Peyer's patch (tissue), 4 donors: ENCODE results near the gene TM4SF18. TPM values are rescaled to one million over a fixed set of nuclear protein-coding genes. Genes with fewer than 3 reads are reported as not detected.
"Not testable (repeated sequence)": the region's sequence is repeated elsewhere in the genome, so short reads cannot be mapped to it uniquely, and the experiment has no call there.

Experiments
- DNase-seq, 3 donors: peaks; one replicate each; pipeline ENCODE4 v3.0.0-alpha.2; 2017 to 2019
- H3K27ac ChIP-seq, 4 donors: fragments of 200-600 bp; sonication (generic); one replicate each; pipeline ENCODE4 v1.5.1; 2016 to 2019
- H3K27me3 ChIP-seq, 2 donors: fragments of 200-600 bp; sonication (generic); one replicate each; pipeline ENCODE4 v1.5.1; 2019
- H3K36me3 ChIP-seq, 3 donors: fragments of 200-600 bp; sonication (generic); one replicate each; pipeline ENCODE4 v1.5.1; 2016 to 2019
- H3K4me1 ChIP-seq, 4 donors: fragments of 200-600 bp; sonication (generic); one replicate each; pipeline ENCODE4 v1.5.1; 2016 to 2019
- H3K4me3 ChIP-seq, 4 donors: fragments of 200-600 bp; sonication (generic); 1 replicate in 3 of 4; 2 replicates in 1 of 4; pipeline ENCODE4 v1.5.1; 2016 to 2019; ENCODE audit warnings: mild to moderate bottlenecking in 1 of 4
- H3K9me3 ChIP-seq, 4 donors: fragments of 200-600 bp; sonication (generic); one replicate each; pipeline ENCODE4 v1.5.1; 2016 to 2019; ENCODE audit warnings: mild to moderate bottlenecking in 1 of 4
- POLR2A ChIP-seq, 2 donors: fragments of 450-650 bp; IDR thresholded peaks; one replicate each; pipeline ENCODE4 v1.5.1; 2017; ENCODE audit warnings: antibody characterized with exemption in 2 of 2, mild to moderate bottlenecking in 2 of 2, moderate library complexity in 2 of 2
- total RNA-seq, 4 donors: library from RNA; depleted of rRNA; stranded (reverse); fragments of >200 nt; gene quantifications; one replicate each; pipeline ENCODE4 v1.1.0, GENCODE V29; 2016
- TF ChIP-seq, protein P1 (sequence below), 6 experiments: fragments of 450-650 bp in 4 of 6; fragments of 200-600 bp in 2 of 6; sonication (generic) in 1 of 6; IDR thresholded peaks; one replicate each; pipeline ENCODE4 v1.5.1; 2017 to 2019; ENCODE audit warnings: antibody characterized with exemption in 6 of 6, mild to moderate bottlenecking in 3 of 6, moderate library complexity in 1 of 6

Gene TM4SF18
- total RNA-seq, 4 donors from 2014 or later: 1.1 to 6.6 (median 3.3) TPM

DNA sequence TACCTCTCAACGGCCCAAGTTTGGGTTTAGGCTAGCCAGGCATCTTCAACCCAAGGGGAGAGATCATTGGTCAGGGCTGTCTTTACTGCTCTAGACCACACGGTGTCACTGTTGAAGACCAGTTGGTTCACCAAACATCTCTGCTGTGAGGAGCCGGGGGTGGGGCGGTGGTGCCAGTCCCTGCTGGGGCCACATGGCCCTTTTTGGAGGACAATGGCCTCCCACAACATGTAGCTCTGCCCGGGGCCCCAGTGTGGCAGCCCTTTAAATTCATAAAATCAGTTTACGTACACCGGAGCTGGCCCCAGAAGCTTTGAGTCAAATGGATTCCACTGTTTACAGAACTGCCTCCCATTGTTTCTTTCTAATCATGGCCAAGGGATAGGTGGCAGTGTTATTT lies 19.1 kb upstream of the TM4SF18 start:
- Histone ChIP-seq H3K27me3 (no peaks in the 10 kb centered on the region), H3K9me3 (no peaks in the 10 kb centered on the region), H3K4me1 (no peaks in the 10 kb centered on the region), H3K27ac (no peak overlapping the region), H3K4me3 (no peak overlapping the region), H3K36me3 (no peaks in the 10 kb centered on the region)
- no peak for TF ChIP-seq POLR2A (IDR thresholded peaks at IDR 0.05)
- TF ChIP-seq, protein P1, sequence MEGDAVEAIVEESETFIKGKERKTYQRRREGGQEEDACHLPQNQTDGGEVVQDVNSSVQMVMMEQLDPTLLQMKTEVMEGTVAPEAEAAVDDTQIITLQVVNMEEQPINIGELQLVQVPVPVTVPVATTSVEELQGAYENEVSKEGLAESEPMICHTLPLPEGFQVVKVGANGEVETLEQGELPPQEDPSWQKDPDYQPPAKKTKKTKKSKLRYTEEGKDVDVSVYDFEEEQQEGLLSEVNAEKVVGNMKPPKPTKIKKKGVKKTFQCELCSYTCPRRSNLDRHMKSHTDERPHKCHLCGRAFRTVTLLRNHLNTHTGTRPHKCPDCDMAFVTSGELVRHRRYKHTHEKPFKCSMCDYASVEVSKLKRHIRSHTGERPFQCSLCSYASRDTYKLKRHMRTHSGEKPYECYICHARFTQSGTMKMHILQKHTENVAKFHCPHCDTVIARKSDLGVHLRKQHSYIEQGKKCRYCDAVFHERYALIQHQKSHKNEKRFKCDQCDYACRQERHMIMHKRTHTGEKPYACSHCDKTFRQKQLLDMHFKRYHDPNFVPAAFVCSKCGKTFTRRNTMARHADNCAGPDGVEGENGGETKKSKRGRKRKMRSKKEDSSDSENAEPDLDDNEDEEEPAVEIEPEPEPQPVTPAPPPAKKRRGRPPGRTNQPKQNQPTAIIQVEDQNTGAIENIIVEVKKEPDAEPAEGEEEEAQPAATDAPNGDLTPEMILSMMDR (IDR thresholded peaks at IDR 0.05): peak in 4 of 6 experiments; percentile 59 to 79 (median 68)
- DNase-seq: peak in 2 of 3 donors; percentile 53 to 70

DNA sequence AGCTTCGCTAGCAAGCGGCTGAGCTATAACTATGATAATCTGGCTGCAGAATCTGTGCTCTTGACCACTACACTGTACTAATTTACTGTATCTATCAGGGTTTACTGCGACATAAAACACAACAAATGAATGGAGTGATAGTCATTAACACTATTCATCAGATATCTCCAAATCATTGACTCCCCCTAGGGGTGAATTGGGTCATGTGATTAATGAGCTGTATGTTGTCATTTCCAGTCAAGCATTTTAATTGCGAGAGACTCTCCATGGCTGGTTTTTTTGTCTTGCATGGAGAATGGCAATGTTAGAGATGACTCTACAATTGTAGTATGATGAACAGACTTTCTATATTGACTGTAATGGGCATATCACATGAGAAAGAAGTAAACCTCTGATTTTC lies 10.5 kb upstream of the TM4SF18 start:
- no peak overlapping the region for H3K4me3 ChIP-seq
- TF ChIP-seq POLR2A (IDR thresholded peaks at IDR 0.05): no peak
- TF ChIP-seq, protein P1 (IDR thresholded peaks at IDR 0.05): peak in 2 of 6 experiments; percentile 7 to 21
- no peak overlapping the region for H3K27ac ChIP-seq
- no peaks in the 10 kb centered on the region for H3K27me3 ChIP-seq
- DNase-seq: no peak
- H3K4me1 ChIP-seq: peaks cover 0 to 5% (median 2%) of the 10 kb centered on the region in 4 donors
- no peaks in the 10 kb centered on the region for H3K36me3 ChIP-seq
- no peaks in the 10 kb centered on the region for H3K9me3 ChIP-seq

DNA sequence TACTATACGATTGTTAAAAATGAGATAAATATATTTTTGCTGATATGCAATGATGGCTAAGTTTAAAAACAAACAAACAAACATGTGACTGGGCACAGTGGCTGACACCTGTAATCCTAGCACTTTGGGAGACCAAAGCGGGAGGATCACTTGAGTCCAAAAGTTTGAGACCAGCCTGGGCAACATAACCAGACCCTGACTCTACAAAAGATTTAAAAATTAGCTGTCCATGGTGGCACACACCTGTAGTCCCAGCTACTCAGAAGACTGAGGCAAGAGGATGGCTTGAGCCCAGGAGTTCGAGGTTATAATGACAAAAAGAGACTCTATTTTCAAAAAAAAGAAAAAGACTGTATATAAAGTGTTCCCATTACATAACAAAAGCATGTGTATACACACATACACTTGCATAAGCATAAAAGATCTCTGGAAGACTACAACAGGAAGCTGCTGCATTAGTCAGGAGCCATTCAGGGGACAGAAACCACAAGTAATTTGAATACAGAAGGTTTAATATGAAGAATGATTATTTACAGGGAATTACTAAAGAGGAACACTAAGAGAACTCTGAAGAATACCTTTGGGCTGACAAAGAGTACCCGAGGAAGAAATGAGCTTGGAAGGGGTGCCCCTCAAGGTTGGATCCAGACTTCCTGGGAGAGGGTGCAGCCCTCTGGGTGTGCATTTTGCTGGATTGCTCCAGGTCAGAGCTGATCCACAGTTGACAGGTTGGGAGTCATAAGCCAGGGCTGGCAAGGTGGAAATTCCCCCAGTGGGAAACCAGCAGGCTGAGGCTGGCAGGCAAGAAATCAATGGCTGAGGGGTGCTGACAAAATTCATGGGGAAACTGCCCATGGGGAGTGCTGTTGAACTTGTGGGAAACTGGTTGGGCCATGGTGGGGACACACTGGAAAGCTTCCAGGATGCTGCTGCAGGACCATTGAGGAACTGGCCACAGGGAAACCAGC lies 9.3 kb upstream of the TM4SF18 start:
- Histone ChIP-seq H3K4me1 (peaks cover 0 to 5% (median 2%) of the 10 kb centered on the region in 4 donors), H3K9me3 (no peaks in the 10 kb centered on the region), H3K27me3 (no peaks in the 10 kb centered on the region), H3K4me3 (no peak overlapping the region), H3K36me3 (no peaks in the 10 kb centered on the region), H3K27ac (no peak overlapping the region)
- DNase-seq: no peak
- TF ChIP-seq, protein P1 (IDR thresholded peaks at IDR 0.05): no peak
- TF ChIP-seq POLR2A (IDR thresholded peaks at IDR 0.05): no peak

DNA sequence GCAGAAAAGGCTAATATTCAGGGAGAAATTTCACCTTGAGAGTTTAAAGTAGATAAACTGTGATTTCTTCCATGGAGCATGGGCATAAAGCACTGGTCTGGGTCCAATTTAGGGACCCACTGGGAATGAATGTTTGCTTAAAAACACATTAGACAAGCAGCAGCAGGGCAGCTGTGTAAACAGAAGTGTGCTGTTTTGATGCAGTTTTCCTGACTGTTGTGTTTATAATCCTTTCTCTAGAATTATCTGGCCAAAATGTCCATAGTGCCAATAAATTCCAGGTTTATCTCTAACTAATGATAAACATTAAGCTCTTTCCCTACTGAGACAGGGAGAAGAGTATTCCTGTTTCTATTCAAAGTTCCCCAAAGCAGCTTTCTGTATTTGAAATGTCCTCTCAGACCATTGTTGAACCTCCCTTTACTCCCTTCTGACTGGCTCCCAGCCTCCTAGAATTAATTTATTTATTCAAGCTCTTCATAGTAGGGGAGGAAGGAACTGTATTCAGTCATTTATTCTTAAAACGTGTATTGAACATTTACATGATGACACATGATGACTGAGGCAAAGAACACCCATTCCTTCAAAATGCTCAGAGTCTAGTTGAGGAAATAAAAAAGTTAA lies 7.0 kb upstream of the TM4SF18 start:
- TF ChIP-seq, protein P1 (IDR thresholded peaks at IDR 0.05): no peak
- no peak for TF ChIP-seq POLR2A (IDR thresholded peaks at IDR 0.05)
- no peak overlapping the region for H3K4me3 ChIP-seq
- H3K9me3 ChIP-seq: no peaks in the 10 kb centered on the region
- H3K27me3 ChIP-seq: no peaks in the 10 kb centered on the region
- peak overlapping the region in 3 of 4 donors; percentile 40 to 64 (median 63) for H3K27ac ChIP-seq
- H3K4me1 ChIP-seq: peaks cover 0 to 5% (median 2%) of the 10 kb centered on the region in 4 donors
- no peaks in the 10 kb centered on the region for H3K36me3 ChIP-seq
- DNase-seq: no peak

DNA sequence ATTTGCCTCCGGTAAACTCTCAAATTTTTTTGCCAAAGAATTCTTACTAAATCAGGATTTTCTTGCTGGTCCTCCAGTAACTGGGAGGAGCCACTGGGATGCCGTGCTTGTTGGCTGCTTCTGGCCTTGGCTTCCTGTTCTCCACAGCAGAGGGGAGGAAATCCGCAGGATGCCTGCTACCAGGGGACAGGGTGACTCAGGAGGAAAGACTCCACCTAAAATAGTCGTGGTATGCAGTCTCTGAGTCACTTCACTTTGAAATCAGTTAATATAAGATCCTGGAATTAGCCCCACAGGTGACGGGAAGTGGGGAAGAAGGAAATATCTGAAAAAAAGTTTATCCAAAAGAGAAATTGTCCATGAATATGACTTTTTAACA lies 6.5 kb upstream of the TM4SF18 start:
- no peak for TF ChIP-seq POLR2A (IDR thresholded peaks at IDR 0.05)
- TF ChIP-seq, protein P1 (IDR thresholded peaks at IDR 0.05): no peak
- peak in 1 of 3 donors; percentile 57 for DNase-seq

DNA sequence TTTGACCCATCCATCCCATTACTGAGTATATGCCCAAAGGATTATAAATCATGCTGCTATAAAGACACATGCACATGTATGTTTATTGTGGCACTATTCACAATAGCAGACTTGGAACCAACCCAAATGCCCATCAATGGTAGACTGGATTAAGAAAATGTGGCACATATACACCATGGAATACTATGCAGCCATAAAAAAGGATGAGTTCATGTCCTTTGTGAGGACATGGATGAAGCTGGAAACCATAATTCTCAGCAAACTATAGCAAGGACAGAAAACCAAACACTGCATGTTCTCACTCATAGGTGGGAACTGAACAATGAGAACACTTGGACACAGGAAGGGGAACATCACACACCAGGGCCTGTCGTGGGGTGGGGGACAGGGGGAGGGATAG lies 4.0 kb upstream of the TM4SF18 start:
- H3K36me3 ChIP-seq, H3K27ac ChIP-seq, H3K27me3 ChIP-seq: not testable (repeated sequence)

More for the DNA sequence above, 6.5 kb upstream of the TM4SF18 start:
- Histone ChIP-seq H3K4me3 (no peak overlapping the region), H3K27ac (peak overlapping the region in 3 of 4 donors; percentile 40 to 64 (median 63)), H3K9me3 (no peaks in the 10 kb centered on the region), H3K27me3 (no peaks in the 10 kb centered on the region), H3K4me1 (peaks cover 0 to 5% (median 2%) of the 10 kb centered on the region in 4 donors), H3K36me3 (no peaks in the 10 kb centered on the region)

More for the DNA sequence above, 4.0 kb upstream of the TM4SF18 start:
- not testable (repeated sequence) for H3K4me1 ChIP-seq, DNase-seq, H3K4me3 ChIP-seq, H3K9me3 ChIP-seq
